Nephron progenitor cell (in vitro differentiated cells): ENCODE data around the gene TMBIM6.
A peak's percentile ranks its signal among the peaks of the same experiment; 100 is the strongest.

Experiments
- DNase-seq: peaks from one replicate; pipeline ENCODE4 v3.0.0; 2021
- H3K27ac Mint-ChIP-seq: 2 replicates; pipeline ENCODE4 v1.8.0; 2021; ENCODE audit warnings: mild to moderate bottlenecking, moderate library complexity, mixed read lengths
- H3K27me3 Mint-ChIP-seq: 2 replicates; pipeline ENCODE4 v1.8.0; 2021; ENCODE audit warnings: mild to moderate bottlenecking, low read depth, mixed read lengths; ENCODE audit not compliant: poor library complexity
- H3K36me3 Mint-ChIP-seq: 2 replicates; pipeline ENCODE4 v1.8.0; 2021; ENCODE audit warnings: low read depth, mixed read lengths
- H3K4me1 Mint-ChIP-seq: 2 replicates; pipeline ENCODE4 v1.8.0; 2021; ENCODE audit warnings: mixed read lengths
- H3K4me3 Mint-ChIP-seq: 2 replicates; pipeline ENCODE4 v1.8.0; 2021; ENCODE audit warnings: mild to moderate bottlenecking, moderate library complexity, mixed read lengths
- H3K9me3 Mint-ChIP-seq: 2 replicates; pipeline ENCODE4 v1.8.0; 2021; ENCODE audit warnings: mild to moderate bottlenecking, moderate library complexity, mixed read lengths
- CTCF ChIP-seq: fragments of 200-600 bp; sonication (generic); IDR thresholded peaks from 2 replicates; pipeline ENCODE4 v1.5.0; 2021; ENCODE audit warnings: antibody characterized with exemption

TMBIM6 gene

GRCh38 chr12:49807991-49808580, 66.7 kb downstream of the TMBIM6 start:
- Mint-ChIP-seq H3K27ac (peak overlapping the region; percentile 71), H3K27me3 (peaks cover 8% of the 10 kb centered on the region), H3K9me3 (no peaks in the 10 kb centered on the region), H3K4me1 (peaks cover 66% of the 10 kb centered on the region), H3K36me3 (peaks cover 20% of the 10 kb centered on the region), H3K4me3 (no peak overlapping the region)
- no peak for TF ChIP-seq CTCF
- DNase-seq: no peak

GRCh38 chr12:49808686-49809380, 67.5 kb downstream of the TMBIM6 start:
- H3K27me3 Mint-ChIP-seq: peaks cover 8% of the 10 kb centered on the region
- H3K36me3 Mint-ChIP-seq: peaks cover 25% of the 10 kb centered on the region
- H3K4me3 Mint-ChIP-seq: peak overlapping the region; percentile 23
- peak; percentile 37 for DNase-seq
- no peak for TF ChIP-seq CTCF
- peak overlapping the region; percentile 98 for H3K27ac Mint-ChIP-seq
- peaks cover 66% of the 10 kb centered on the region for H3K4me1 Mint-ChIP-seq
- no peaks in the 10 kb centered on the region for H3K9me3 Mint-ChIP-seq

GRCh38 chr12:49809381-49809905, 68.1 kb downstream of the TMBIM6 start:
- Mint-ChIP-seq H3K27ac (peak overlapping the region; percentile 98), H3K36me3 (peaks cover 26% of the 10 kb centered on the region), H3K27me3 (peaks cover 8% of the 10 kb centered on the region), H3K4me3 (peak overlapping the region; percentile 60), H3K4me1 (peaks cover 66% of the 10 kb centered on the region), H3K9me3 (no peaks in the 10 kb centered on the region)
- no peak for DNase-seq
- TF ChIP-seq CTCF: no peak

GRCh38 chr12:49809906-49810389, 68.6 kb downstream of the TMBIM6 start:
- Mint-ChIP-seq H3K27me3 (peaks cover 8% of the 10 kb centered on the region), H3K4me3 (peak overlapping the region; percentile 60), H3K36me3 (peaks cover 30% of the 10 kb centered on the region), H3K27ac (peak overlapping the region; percentile 98), H3K4me1 (peaks cover 66% of the 10 kb centered on the region), H3K9me3 (no peaks in the 10 kb centered on the region)
- no peak for DNase-seq
- no peak for TF ChIP-seq CTCF

GRCh38 chr12:49811136-49811535, 69.8 kb downstream of the TMBIM6 start:
- peaks cover 5% of the 10 kb centered on the region for H3K27me3 Mint-ChIP-seq
- peaks cover 63% of the 10 kb centered on the region for H3K4me1 Mint-ChIP-seq
- no peak overlapping the region for H3K4me3 Mint-ChIP-seq
- no peaks in the 10 kb centered on the region for H3K9me3 Mint-ChIP-seq
- H3K27ac Mint-ChIP-seq: peak overlapping the region; percentile 79
- DNase-seq: no peak
- no peak for TF ChIP-seq CTCF
- H3K36me3 Mint-ChIP-seq: peaks cover 28% of the 10 kb centered on the region
